Measurements from ENCODE around the gene TOP3B. TPM values are rescaled to one million over a fixed set of nuclear protein-coding genes. Genes with fewer than 3 reads are reported as not detected.

Gene TOP3B
- total and polyA plus RNA-seq, 4 donors = 11.9 to 34.2 (median 23.0) TPM

GRCh38 chr22:21994881-21995444 lies 12.4 kb upstream of the TOP3B start:
- H3K27ac ChIP-seq (ENCODE audit: low read depth in 1 of 2, low read length in 1 of 2) = no peak overlapping the region
- H3K36me3 ChIP-seq (ENCODE audit: control insufficient read depth in 4 of 4, insufficient read depth in 4 of 4, low read length in 4 of 4) = no peaks in the 10 kb centered on the region
- WGBS, 2 donors = 93 to 100% methylated on average over 3 of the region's 3 CpGs
- ATAC-seq (ENCODE audit: insufficient read depth, low FRiP score) = no peak
- H3K4me3 ChIP-seq = no peak overlapping the region
- no peak for TF ChIP-seq CTCF (IDR thresholded peaks at IDR 0.05; ENCODE audit: control extremely low read depth, extremely low read depth)
- no peak for DNase-seq
- H3K9ac ChIP-seq (ENCODE audit: insufficient read depth in 1 of 2, low read length in 2 of 2) = no peak overlapping the region
- no peaks in the 10 kb centered on the region for H3K4me1 ChIP-seq (ENCODE audit: control insufficient read depth in 5 of 5, insufficient read depth in 5 of 5, low read length in 5 of 5)
- H3K9me3 ChIP-seq (ENCODE audit: control insufficient read depth in 4 of 4, insufficient read depth in 3 of 4, low read length in 3 of 4) = no peaks in the 10 kb centered on the region
- H3K27me3 ChIP-seq (ENCODE audit: control insufficient read depth in 3 of 3, insufficient read depth in 3 of 3, low read length in 2 of 3) = no peaks in the 10 kb centered on the region

DNA sequence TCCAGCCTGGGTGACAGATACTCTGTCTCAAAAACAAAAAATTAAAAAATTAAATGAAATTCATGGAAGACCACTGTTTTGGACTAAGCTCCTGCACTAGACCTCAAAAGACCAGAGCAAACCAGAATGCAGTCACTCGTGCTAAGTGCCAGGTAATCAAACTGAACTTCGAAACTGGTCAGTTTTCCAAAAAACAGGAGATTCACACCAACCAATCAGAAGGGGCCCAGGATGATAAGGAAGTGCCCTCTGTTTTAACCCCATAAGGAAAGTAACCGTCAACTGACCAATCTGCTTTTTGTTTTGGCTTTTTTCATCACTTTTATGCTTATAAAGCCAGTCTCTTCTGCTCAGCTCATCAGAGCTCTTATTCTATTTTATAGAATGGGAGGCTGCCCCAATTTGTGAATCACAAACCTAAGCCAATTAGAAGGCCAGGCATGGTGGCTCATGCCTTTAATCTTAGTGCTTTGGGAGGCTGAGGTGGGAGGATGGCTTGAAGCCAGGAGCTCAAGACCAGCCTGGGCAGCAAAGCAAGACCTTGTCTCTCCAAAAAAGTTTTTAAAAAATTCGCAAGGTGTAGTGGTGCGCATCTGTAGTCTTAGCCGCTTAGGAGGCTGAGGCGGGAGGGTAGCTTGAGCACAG lies 10.1 kb upstream of the TOP3B start:
- no peak for ATAC-seq (ENCODE audit: insufficient read depth, low FRiP score)

GRCh38 chr22:21991774-21992173 lies 9.2 kb upstream of the TOP3B start:
- Histone ChIP-seq H3K4me1 (ENCODE audit: control insufficient read depth in 5 of 5, insufficient read depth in 5 of 5, low read length in 5 of 5) (no peaks in the 10 kb centered on the region), H3K9ac (ENCODE audit: insufficient read depth in 1 of 2, low read length in 2 of 2) (no peak overlapping the region), H3K4me3 (no peak overlapping the region), H3K27me3 (ENCODE audit: control insufficient read depth in 3 of 3, insufficient read depth in 3 of 3, low read length in 2 of 3) (no peaks in the 10 kb centered on the region), H3K9me3 (ENCODE audit: control insufficient read depth in 4 of 4, insufficient read depth in 3 of 4, low read length in 3 of 4) (no peaks in the 10 kb centered on the region), H3K36me3 (ENCODE audit: control insufficient read depth in 4 of 4, insufficient read depth in 4 of 4, low read length in 4 of 4) (no peaks in the 10 kb centered on the region), H3K27ac (ENCODE audit: low read depth in 1 of 2, low read length in 1 of 2) (no peak overlapping the region)
- DNase-seq (no peak), ATAC-seq (ENCODE audit: insufficient read depth, low FRiP score) (no peak)
- TF ChIP-seq CTCF (IDR thresholded peaks at IDR 0.05; ENCODE audit: control extremely low read depth, extremely low read depth) = no peak
- 89 to 93% methylated on average over 5 of the region's 5 CpGs for WGBS, 2 donors

More for the DNA sequence above, 10.1 kb upstream of the TOP3B start:
- H3K36me3 ChIP-seq (ENCODE audit: control insufficient read depth in 4 of 4, insufficient read depth in 4 of 4, low read length in 4 of 4) = no peaks in the 10 kb centered on the region
- no peak for TF ChIP-seq CTCF (IDR thresholded peaks at IDR 0.05; ENCODE audit: control extremely low read depth, extremely low read depth)
- H3K27me3 ChIP-seq (ENCODE audit: control insufficient read depth in 3 of 3, insufficient read depth in 3 of 3, low read length in 2 of 3) = no peaks in the 10 kb centered on the region
- no peak overlapping the region for H3K27ac ChIP-seq (ENCODE audit: low read depth in 1 of 2, low read length in 1 of 2)
- no peak for DNase-seq
- H3K4me1 ChIP-seq (ENCODE audit: control insufficient read depth in 5 of 5, insufficient read depth in 5 of 5, low read length in 5 of 5) = no peaks in the 10 kb centered on the region
- no peak overlapping the region for H3K4me3 ChIP-seq
- H3K9ac ChIP-seq (ENCODE audit: insufficient read depth in 1 of 2, low read length in 2 of 2) = no peak overlapping the region
- H3K9me3 ChIP-seq (ENCODE audit: control insufficient read depth in 4 of 4, insufficient read depth in 3 of 4, low read length in 3 of 4) = no peaks in the 10 kb centered on the region
- 79 to 80% methylated on average over 7 of the region's 7 CpGs for WGBS, 2 donors

- Histone ChIP-seq H3K4me3 (no peak overlapping the region), H3K27ac (ENCODE audit: low read depth in 1 of 2, low read length in 1 of 2) (no peak overlapping the region), H3K9me3 (ENCODE audit: control insufficient read depth in 4 of 4, insufficient read depth in 3 of 4, low read length in 3 of 4) (no peaks in the 10 kb centered on the region), H3K27me3 (ENCODE audit: control insufficient read depth in 3 of 3, insufficient read depth in 3 of 3, low read length in 2 of 3) (no peaks in the 10 kb centered on the region), H3K9ac (ENCODE audit: insufficient read depth in 1 of 2, low read length in 2 of 2) (no peak overlapping the region), H3K36me3 (ENCODE audit: control insufficient read depth in 4 of 4, insufficient read depth in 4 of 4, low read length in 4 of 4) (no peaks in the 10 kb centered on the region), H3K4me1 (ENCODE audit: control insufficient read depth in 5 of 5, insufficient read depth in 5 of 5, low read length in 5 of 5) (no peaks in the 10 kb centered on the region)
- 88 to 91% methylated on average over 6 of the region's 6 CpGs for WGBS, 2 donors
- ATAC-seq (ENCODE audit: insufficient read depth, low FRiP score) = no peak
- DNase-seq = no peak
- no peak for TF ChIP-seq CTCF (IDR thresholded peaks at IDR 0.05; ENCODE audit: control extremely low read depth, extremely low read depth)
Measured at GRCh38 chr22:21991304-21991596, 8.7 kb upstream of the TOP3B start.

Measured in lung (tissue), 12 donors.